Left renal pelvis (tissue), 4 donors: ENCODE results near the gene MT1HL1. TPM values are rescaled to one million over a fixed set of nuclear protein-coding genes. Genes with fewer than 3 reads are reported as not detected.
"Not testable (repeated sequence)": the region's sequence is repeated elsewhere in the genome, so short reads cannot be mapped to it uniquely, and the experiment has no call there.

Experiments
- DNase-seq, 4 donors: peaks; one replicate each; pipeline ENCODE4 v3.0.0-alpha.2; 2013; ENCODE audit warnings: low read depth in 4 of 4, low spot score in 3 of 4
- polyA plus RNA-seq, 4 donors: library from polyadenylated mRNA; unstranded; fragments of 120-200 nt; gene quantifications; one replicate each; pipeline ENCODE4 v1.2.1, GENCODE V29; 2013; ENCODE audit not compliant: insufficient read length in 4 of 4

MT1HL1 gene
- polyA plus RNA-seq, 4 donors, result not detected

- DNase-seq, result no peak
These were observed 24.9 kb downstream of the MT1HL1 start for GRCh38 chr1:236979149-236979900.

GRCh38 chr1:236978740-236979139 is 25.5 kb downstream of the MT1HL1 start:
- DNase-seq, result no peak

GRCh38 chr1:236975461-236975860 is 28.8 kb downstream of the MT1HL1 start:
- DNase-seq, result no peak

- not testable (repeated sequence) for DNase-seq
These were observed 30.2 kb downstream of the MT1HL1 start for GRCh38 chr1:236974025-236974424.

- no peak for DNase-seq
These were observed 37.6 kb downstream of the MT1HL1 start for GRCh38 chr1:236966636-236967035.

- DNase-seq, result no peak
These were observed 40.3 kb downstream of the MT1HL1 start for GRCh38 chr1:236963920-236964319.

GRCh38 chr1:236959112-236959511 is 45.1 kb downstream of the MT1HL1 start:
- DNase-seq, result no peak

- DNase-seq, result no peak
These were observed 47.0 kb downstream of the MT1HL1 start for GRCh38 chr1:236957235-236957634.

Other genes with a start within 250 kb of the MT1HL1 start
- 10 to 100 TPM; 18.3 to 39.9 (median 36.7) TPM for gene MTR, start 209.1 kb downstream of the MT1HL1 start, polyA plus RNA-seq
- gene RYR2, start 37.7 kb upstream of the MT1HL1 start, polyA plus RNA-seq, result 1 to 10 TPM in 3 of 4 donors, under 1 TPM in 1; 0.29 to 2.4 (median 1.5) TPM